Gastrocnemius medialis (tissue), 4 donors: ENCODE measurements around the gene LOXL3. TPM values are rescaled to one million over a fixed set of nuclear protein-coding genes. Genes with fewer than 3 reads are reported as not detected.
A peak's percentile ranks its signal among the peaks of the same experiment; 100 is the strongest.

Experiments used
- ATAC-seq, 2 donors: fragments of 150-250 bp; one replicate each; pipeline ENCODE4 v1.9.1; 2016
- DNase-seq, 2 donors: peaks; one replicate each; pipeline ENCODE4 v3.0.0-alpha.2; 2019
- H3K27ac ChIP-seq, 4 donors: fragments of 200-600 bp; sonication (generic); 1 replicate in 1 of 4; 2 replicates in 3 of 4; pipeline ENCODE4 v1.5.1; 2016 to 2018; ENCODE audit warnings: mild to moderate bottlenecking in 2 of 4, moderate library complexity in 1 of 4
- H3K27me3 ChIP-seq, 3 donors: fragments of 200-600 bp; sonication (generic) in 2 of 3; 1 replicate in 1 of 3; 2 replicates in 2 of 3; pipeline versions ENCODE4 v1.5.1 to v1.6.0; 2016 to 2019; ENCODE audit warnings: mild to moderate bottlenecking in 1 of 3, moderate library complexity in 1 of 3
- H3K36me3 ChIP-seq, 2 donors: fragments of 200-600 bp; sonication (generic) in 1 of 2; one replicate each; pipeline ENCODE4 v1.5.1; 2017 to 2018
- H3K4me1 ChIP-seq, 2 donors: fragments of 200-600 bp; sonication (generic) in 1 of 2; one replicate each; pipeline ENCODE4 v1.5.1; 2016 to 2017; ENCODE audit warnings: mild to moderate bottlenecking in 2 of 2
- H3K4me3 ChIP-seq, 4 donors: fragments of 200-600 bp; sonication (generic) in 3 of 4; 1 replicate in 1 of 4; 2 replicates in 3 of 4; pipeline ENCODE4 v1.5.1; 2016 to 2019; ENCODE audit warnings: mild to moderate bottlenecking in 2 of 4
- H3K9me3 ChIP-seq, 3 donors: fragments of 200-600 bp; sonication (generic) in 2 of 3; 1 replicate in 1 of 3; 2 replicates in 2 of 3; pipeline ENCODE4 v1.5.1; 2016 to 2019
- CTCF ChIP-seq, 5 experiments: fragments of 450-650 bp in 3 of 5; fragments of 200-600 bp in 2 of 5; sonication (generic) in 2 of 5; IDR thresholded peaks in 4 of 5; conservative IDR thresholded peaks in 1 of 5; 1 replicate in 4 of 5; 2 replicates in 1 of 5; pipeline ENCODE4 v1.5.1; 2016 to 2019; ENCODE audit warnings: antibody characterized with exemption in 5 of 5, mild to moderate bottlenecking in 3 of 5, moderate library complexity in 3 of 5
- POLR2A ChIP-seq, 2 donors: fragments of 450-650 bp; IDR thresholded peaks; one replicate each; pipeline ENCODE4 v1.6.1; 2017; ENCODE audit warnings: antibody characterized with exemption in 2 of 2, mild to moderate bottlenecking in 2 of 2, moderate library complexity in 2 of 2
- in situ Hi-C, 4 donors: fragments of 200-750 bp; cut with MboI; loops; one replicate each; pipeline versions ENCODE4 v1.15.0 to v1.8.0; 2017; ENCODE audit warnings: low sequenced_read_pairs in 4 of 4
- intact Hi-C: fragments of 100-400 bp; cut with DNase I; formaldehyde crosslinking; loops from one replicate; pipeline ENCODE4 v1.15.1; 2023; ENCODE audit warnings: low total_unique reads
- total RNA-seq, 4 donors: library from RNA; depleted of rRNA; stranded (reverse); fragments of >200 nt; gene quantifications; one replicate each; pipeline versions ENCODE4 v1.1.0 to v1.2.3, GENCODE V29; 2016

The LOXL3 gene
- total RNA-seq, 4 donors from 2014 or later = 0.65 to 1.3 (median 0.95) TPM

- no peaks in the 10 kb centered on the region for H3K27me3 ChIP-seq
- H3K27ac ChIP-seq = no peak overlapping the region
- no peak for DNase-seq
- no peak for TF ChIP-seq POLR2A (IDR thresholded peaks at IDR 0.05)
- TF ChIP-seq CTCF (IDR thresholded peaks at IDR 0.05 in 4 of 5, conservative IDR thresholded peaks at IDR 0.05 in 1 of 5) = no peak
- ATAC-seq = no peak
- H3K4me1 ChIP-seq = peaks cover 14 to 18% of the 10 kb centered on the region in 2 donors
- H3K9me3 ChIP-seq = no peaks in the 10 kb centered on the region
- in situ Hi-C loops (loop anchor here in 2 of 4 donors (5.0 to 25.0 kb wide), 2 partner anchors 51 to 1296 kb away; partner anchors contain the start of genes CCDC142 (in 1 of the 2), CCT7 (in 1 of the 2), PRADC1 (in 1 of the 2) and TTC31 (in 1 of the 2)), intact Hi-C loops (no loop called here)
- peaks cover 0 to 19% of the 10 kb centered on the region in 2 donors for H3K36me3 ChIP-seq
- no peak overlapping the region for H3K4me3 ChIP-seq
These were observed 20.3 kb downstream of the LOXL3 start for GRCh38 chr2:74533464-74533863.

GRCh38 chr2:74532222-74532621 lies 21.5 kb downstream of the LOXL3 start:
- no peak for ATAC-seq
- Histone ChIP-seq H3K4me1 (peaks cover 19 to 28% of the 10 kb centered on the region in 2 donors), H3K36me3 (peaks cover 0 to 30% of the 10 kb centered on the region in 2 donors), H3K27me3 (no peaks in the 10 kb centered on the region), H3K4me3 (no peak overlapping the region), H3K27ac (no peak overlapping the region), H3K9me3 (no peaks in the 10 kb centered on the region)
- no peak for DNase-seq
- in situ Hi-C loops (loop anchor here in 2 of 4 donors (5.0 to 25.0 kb wide), 2 partner anchors 50 to 1295 kb away; partner anchors contain the start of genes CCDC142 (in 1 of the 2), CCT7 (in 1 of the 2), PRADC1 (in 1 of the 2) and TTC31 (in 1 of the 2)), intact Hi-C loops (no loop called here)
- TF ChIP-seq CTCF (IDR thresholded peaks at IDR 0.05 in 4 of 5, conservative IDR thresholded peaks at IDR 0.05 in 1 of 5) (no peak), POLR2A (IDR thresholded peaks at IDR 0.05) (no peak)

GRCh38 chr2:74531666-74532065 lies 22.1 kb downstream of the LOXL3 start:
- H3K36me3 ChIP-seq = peaks cover 0 to 36% of the 10 kb centered on the region in 2 donors
- H3K4me3 ChIP-seq = no peak overlapping the region
- H3K4me1 ChIP-seq = peaks cover 19 to 28% of the 10 kb centered on the region in 2 donors
- intact Hi-C loops (no loop called here), in situ Hi-C loops (loop anchor here in 2 of 4 donors (5.0 to 25.0 kb wide), 2 partner anchors 49 to 1294 kb away; partner anchors contain the start of genes CCDC142 (in 1 of the 2), CCT7 (in 1 of the 2), PRADC1 (in 1 of the 2) and TTC31 (in 1 of the 2))
- ATAC-seq (no peak), DNase-seq (no peak)
- TF ChIP-seq CTCF (IDR thresholded peaks at IDR 0.05 in 4 of 5, conservative IDR thresholded peaks at IDR 0.05 in 1 of 5) = no peak
- TF ChIP-seq POLR2A (IDR thresholded peaks at IDR 0.05) = no peak
- no peaks in the 10 kb centered on the region for H3K27me3 ChIP-seq
- H3K9me3 ChIP-seq = no peaks in the 10 kb centered on the region
- H3K27ac ChIP-seq = no peak overlapping the region

- H3K27me3 ChIP-seq = no peaks in the 10 kb centered on the region
- TF ChIP-seq CTCF (IDR thresholded peaks at IDR 0.05 in 4 of 5, conservative IDR thresholded peaks at IDR 0.05 in 1 of 5) (no peak), POLR2A (IDR thresholded peaks at IDR 0.05) (no peak)
- H3K27ac ChIP-seq = peak overlapping the region; percentile 84 to 94 (median 89)
- H3K4me1 ChIP-seq = peaks cover 19 to 28% of the 10 kb centered on the region in 2 donors
- intact Hi-C loops = no loop called here
- no peaks in the 10 kb centered on the region for H3K9me3 ChIP-seq
- H3K36me3 ChIP-seq = peaks cover 0 to 47% of the 10 kb centered on the region in 2 donors
- peak overlapping the region; percentile 79 to 98 (median 84) for H3K4me3 ChIP-seq
- ATAC-seq (peak; percentile 6 to 7), DNase-seq (no peak)
- in situ Hi-C loops = loop anchor here in 2 of 4 donors (5.0 to 25.0 kb wide), 2 partner anchors 48 to 1293 kb away; partner anchors contain the start of genes CCDC142 (in 1 of the 2), CCT7 (in 1 of the 2), PRADC1 (in 1 of the 2) and TTC31 (in 1 of the 2)
These were observed 23.2 kb downstream of the LOXL3 start for GRCh38 chr2:74530239-74531187.
